ENCODE measurements around the gene DMXL2.

Gene DMXL2

DNA sequence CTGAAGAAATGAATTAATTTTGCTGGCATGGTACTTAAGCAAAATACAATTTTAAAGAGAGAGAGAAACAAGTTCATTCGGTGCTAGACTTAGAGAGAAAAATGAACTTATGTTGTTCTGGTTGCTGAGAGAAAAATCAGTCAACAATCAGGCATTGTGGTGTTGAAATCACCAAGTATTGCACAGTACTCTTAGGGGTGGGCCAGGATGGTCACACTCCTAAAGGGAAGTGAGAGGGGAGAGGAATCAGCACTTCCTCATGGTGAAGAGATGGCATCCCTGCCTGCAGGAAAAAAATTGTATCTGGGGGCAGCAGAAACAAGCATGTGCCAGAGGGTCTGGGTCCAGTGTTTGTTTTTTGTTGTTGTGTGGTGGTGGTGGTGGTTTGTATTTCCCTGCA is 7.0 kb upstream of the DMXL2 start:
- H3K4me2 ChIP-seq (ENCODE audit: low read length), result no peak overlapping the region
- no peaks in the 10 kb centered on the region for H3F3A ChIP-seq (ENCODE audit: insufficient read depth, low read length)
- H3K4me3 ChIP-seq (ENCODE audit: low read depth, low read length, poor library complexity, severe bottlenecking), result no peak overlapping the region
- no peaks in the 10 kb centered on the region for H3K4me1 ChIP-seq (ENCODE audit: insufficient read depth, low read length, severe bottlenecking)
- H3K9ac ChIP-seq (ENCODE audit: low read length), result no peak overlapping the region
- no peaks in the 10 kb centered on the region for H3K9me2 ChIP-seq (ENCODE audit: low read depth, low read length)
- H3K27me3 ChIP-seq (ENCODE audit: insufficient read depth, low read length), result 0 out of 2 replicates have a peak, but pooled peaks cover 3% of the 10 kb centered on the region
- H3K79me2 ChIP-seq (ENCODE audit: insufficient read depth, low read length), result no peaks in the 10 kb centered on the region
- H3K36me3 ChIP-seq (ENCODE audit: insufficient read depth, low read length), result no peaks in the 10 kb centered on the region
- no peak overlapping the region for H3K27ac ChIP-seq (ENCODE audit: low read depth, low read length, poor library complexity, severe bottlenecking)
- no peaks in the 10 kb centered on the region for H3K9me3 ChIP-seq (ENCODE audit: low read length)
- no peaks in the 10 kb centered on the region for H4K20me1 ChIP-seq (ENCODE audit: insufficient read depth, low read length)
- H2AFZ ChIP-seq (ENCODE audit: low read length), result no peak overlapping the region
- TF ChIP-seq, protein P1, sequence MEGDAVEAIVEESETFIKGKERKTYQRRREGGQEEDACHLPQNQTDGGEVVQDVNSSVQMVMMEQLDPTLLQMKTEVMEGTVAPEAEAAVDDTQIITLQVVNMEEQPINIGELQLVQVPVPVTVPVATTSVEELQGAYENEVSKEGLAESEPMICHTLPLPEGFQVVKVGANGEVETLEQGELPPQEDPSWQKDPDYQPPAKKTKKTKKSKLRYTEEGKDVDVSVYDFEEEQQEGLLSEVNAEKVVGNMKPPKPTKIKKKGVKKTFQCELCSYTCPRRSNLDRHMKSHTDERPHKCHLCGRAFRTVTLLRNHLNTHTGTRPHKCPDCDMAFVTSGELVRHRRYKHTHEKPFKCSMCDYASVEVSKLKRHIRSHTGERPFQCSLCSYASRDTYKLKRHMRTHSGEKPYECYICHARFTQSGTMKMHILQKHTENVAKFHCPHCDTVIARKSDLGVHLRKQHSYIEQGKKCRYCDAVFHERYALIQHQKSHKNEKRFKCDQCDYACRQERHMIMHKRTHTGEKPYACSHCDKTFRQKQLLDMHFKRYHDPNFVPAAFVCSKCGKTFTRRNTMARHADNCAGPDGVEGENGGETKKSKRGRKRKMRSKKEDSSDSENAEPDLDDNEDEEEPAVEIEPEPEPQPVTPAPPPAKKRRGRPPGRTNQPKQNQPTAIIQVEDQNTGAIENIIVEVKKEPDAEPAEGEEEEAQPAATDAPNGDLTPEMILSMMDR (IDR thresholded peaks at IDR 0.05; ENCODE audit: low read length), result no peak
- TF ChIP-seq EZH2 (IDR thresholded peaks at IDR 0.05; ENCODE audit: borderline replicate concordance, low read length), result no peak

DNA sequence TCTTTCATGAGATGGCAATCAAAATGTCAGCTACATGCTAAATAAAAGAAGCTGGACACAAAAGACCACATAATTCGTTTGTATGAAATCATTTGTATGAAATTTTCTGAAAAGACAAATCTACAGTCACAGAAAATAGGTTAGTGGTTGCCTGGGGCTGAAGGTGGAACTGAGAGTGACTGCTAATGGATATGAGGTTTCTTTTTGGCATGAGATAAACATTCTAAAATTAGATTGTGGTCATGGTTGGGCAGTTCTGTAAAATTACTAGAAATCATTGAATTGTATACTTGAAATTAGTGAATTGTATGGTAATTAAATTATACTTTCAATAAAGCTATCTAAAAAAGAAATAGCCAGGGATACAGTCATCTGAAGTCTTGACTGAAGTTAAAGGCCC is 2.7 kb upstream of the DMXL2 start:
- Histone ChIP-seq H2AFZ (ENCODE audit: low read length) (no peak overlapping the region), H3K9me3 (ENCODE audit: low read length) (no peaks in the 10 kb centered on the region), H3K4me2 (ENCODE audit: low read length) (no peak overlapping the region), H3F3A (ENCODE audit: insufficient read depth, low read length) (no peaks in the 10 kb centered on the region), H3K27ac (ENCODE audit: low read depth, low read length, poor library complexity, severe bottlenecking) (no peak overlapping the region), H3K9me2 (ENCODE audit: low read depth, low read length) (no peaks in the 10 kb centered on the region), H3K27me3 (ENCODE audit: insufficient read depth, low read length) (no peaks in the 10 kb centered on the region), H3K79me2 (ENCODE audit: insufficient read depth, low read length) (no peaks in the 10 kb centered on the region), H3K9ac (ENCODE audit: low read length) (no peak overlapping the region), H3K4me3 (ENCODE audit: low read depth, low read length, poor library complexity, severe bottlenecking) (no peak overlapping the region), H4K20me1 (ENCODE audit: insufficient read depth, low read length) (no peaks in the 10 kb centered on the region), H3K4me1 (ENCODE audit: insufficient read depth, low read length, severe bottlenecking) (peaks cover 15% of the 10 kb centered on the region), H3K36me3 (ENCODE audit: insufficient read depth, low read length) (no peaks in the 10 kb centered on the region)
- no peak for TF ChIP-seq EZH2 (IDR thresholded peaks at IDR 0.05; ENCODE audit: borderline replicate concordance, low read length)
- TF ChIP-seq, protein P1 (IDR thresholded peaks at IDR 0.05; ENCODE audit: low read length), result no peak

DNA sequence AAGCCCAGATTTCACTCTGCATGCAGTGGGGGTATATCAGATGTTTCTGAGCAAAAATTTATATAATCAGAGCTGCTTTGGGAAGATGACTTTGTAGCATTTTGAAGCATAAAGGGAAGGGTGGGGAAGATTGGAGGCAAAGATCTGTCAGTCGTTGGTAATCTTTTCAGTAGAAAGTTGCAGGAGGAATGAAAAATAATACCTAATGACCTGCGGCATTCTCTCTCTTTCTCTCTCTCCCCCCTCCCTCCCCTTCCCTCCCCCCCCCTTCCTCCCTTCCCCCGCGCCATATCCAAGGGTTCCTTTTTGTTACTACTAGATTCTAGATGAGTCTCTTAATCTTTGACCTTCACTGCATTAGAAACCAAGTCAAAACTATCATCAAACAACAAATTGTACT is 1.5 kb upstream of the DMXL2 start:
- H3K9me2 ChIP-seq (ENCODE audit: low read depth, low read length), result no peaks in the 10 kb centered on the region
- H3K9me3 ChIP-seq (ENCODE audit: low read length), result no peaks in the 10 kb centered on the region
- H3K36me3 ChIP-seq (ENCODE audit: insufficient read depth, low read length), result no peaks in the 10 kb centered on the region
- peaks cover 15% of the 10 kb centered on the region for H3K4me1 ChIP-seq (ENCODE audit: insufficient read depth, low read length, severe bottlenecking)
- H3K27ac ChIP-seq (ENCODE audit: low read depth, low read length, poor library complexity, severe bottlenecking), result no peak overlapping the region
- H3F3A ChIP-seq (ENCODE audit: insufficient read depth, low read length), result no peaks in the 10 kb centered on the region
- H4K20me1 ChIP-seq (ENCODE audit: insufficient read depth, low read length), result no peaks in the 10 kb centered on the region
- 0 out of 2 replicates have a peak, but pooled peaks cover 3% of the 10 kb centered on the region for H3K27me3 ChIP-seq (ENCODE audit: insufficient read depth, low read length)
- no peaks in the 10 kb centered on the region for H3K79me2 ChIP-seq (ENCODE audit: insufficient read depth, low read length)
- H3K4me3 ChIP-seq (ENCODE audit: low read depth, low read length, poor library complexity, severe bottlenecking), result no peak overlapping the region
- no peak overlapping the region for H2AFZ ChIP-seq (ENCODE audit: low read length)
- H3K9ac ChIP-seq (ENCODE audit: low read length), result no peak overlapping the region
- H3K4me2 ChIP-seq (ENCODE audit: low read length), result no peak overlapping the region
- TF ChIP-seq, protein P1 (IDR thresholded peaks at IDR 0.05; ENCODE audit: low read length), result no peak
- TF ChIP-seq EZH2 (IDR thresholded peaks at IDR 0.05; ENCODE audit: borderline replicate concordance, low read length), result no peak

Measured in OCI-LY1 (cell line).